Skin epidermis (tissue), 12 donors: ENCODE results near the gene FRMD4B.
A peak's percentile ranks its signal among the peaks of the same experiment; 100 is the strongest.
"Not testable (repeated sequence)": the region's sequence is repeated elsewhere in the genome, so short reads cannot be mapped to it uniquely, and the experiment has no call there.

Experiments used
- H3K27ac ChIP-seq, 21 experiments: fragments of 200-600 bp; sonication (generic) in 11 of 21; one replicate each; pipeline ENCODE4 v1.5.0; 2020; ENCODE audit warnings: mild to moderate bottlenecking in 3 of 21, inconsistent platforms in 2 of 21, moderate library complexity in 2 of 21
- H3K4me3 ChIP-seq, 7 experiments: fragments of 200-600 bp; sonication (generic) in 2 of 7; one replicate each; pipeline ENCODE4 v1.5.0; 2020; ENCODE audit warnings: inconsistent platforms in 2 of 7, mild to moderate bottlenecking in 2 of 7, moderate library complexity in 1 of 7

The FRMD4B gene

DNA sequence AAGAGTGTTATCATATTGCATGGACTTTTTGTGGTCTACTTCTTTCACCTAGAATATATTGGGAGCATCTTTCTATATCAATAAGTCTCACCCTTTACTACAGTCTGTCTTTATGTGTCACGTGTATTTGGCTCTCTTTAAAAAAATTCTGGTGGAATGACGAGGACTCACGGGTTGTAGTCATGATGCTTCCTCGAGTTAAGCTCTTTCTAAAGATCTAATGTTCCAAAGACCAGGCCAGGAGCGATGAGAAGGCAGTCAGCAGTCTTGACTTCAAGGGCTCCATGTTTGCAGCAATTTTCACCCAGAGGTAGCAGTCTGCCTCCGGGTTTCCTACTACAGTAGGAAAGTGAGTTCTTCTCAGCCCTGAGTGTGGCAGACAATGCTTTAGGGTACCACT is 88.9 kb downstream of the FRMD4B start:
- Histone ChIP-seq H3K27ac (no peak overlapping the region), H3K4me3 (no peak overlapping the region)

DNA sequence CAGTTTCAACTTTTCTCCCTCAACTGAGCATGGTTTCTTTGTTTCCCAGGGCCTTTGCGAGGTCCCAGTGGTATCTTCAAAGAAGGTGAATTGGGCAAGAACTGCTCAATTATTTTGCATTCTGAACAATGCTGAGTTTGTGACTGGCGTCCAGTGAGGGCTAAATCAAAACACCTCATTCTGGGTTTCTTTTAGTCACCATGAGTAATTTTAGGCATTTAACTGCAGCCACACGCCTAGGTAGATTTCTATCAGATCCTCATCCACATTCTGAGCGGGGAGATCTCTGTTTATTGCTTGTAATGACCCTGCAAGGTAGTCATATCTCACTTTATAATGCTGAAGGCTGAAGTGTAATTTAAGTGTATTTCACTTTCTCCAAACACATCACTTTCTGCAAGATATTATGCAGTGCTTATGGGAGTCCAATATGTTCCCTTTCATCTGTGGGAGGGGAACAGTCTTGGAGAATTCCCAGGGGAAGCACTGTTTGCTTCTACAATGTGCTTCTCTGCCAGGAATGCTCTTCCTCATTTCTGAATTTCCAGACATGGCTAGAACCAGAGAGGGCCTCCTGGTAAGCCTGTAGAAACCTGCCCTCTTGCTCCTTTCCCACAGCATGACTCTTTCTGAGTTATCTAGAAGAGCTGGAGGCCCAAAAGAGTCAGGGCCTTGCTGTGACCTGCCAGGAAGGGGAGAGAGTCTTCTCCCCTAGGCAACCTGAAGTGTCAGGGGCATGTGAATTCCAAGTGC is 91.7 kb downstream of the FRMD4B start:
- no peak overlapping the region for H3K4me3 ChIP-seq
- H3K27ac ChIP-seq = peak overlapping the region in 15 of 21 experiments; percentile 3 to 68 (median 31)

DNA sequence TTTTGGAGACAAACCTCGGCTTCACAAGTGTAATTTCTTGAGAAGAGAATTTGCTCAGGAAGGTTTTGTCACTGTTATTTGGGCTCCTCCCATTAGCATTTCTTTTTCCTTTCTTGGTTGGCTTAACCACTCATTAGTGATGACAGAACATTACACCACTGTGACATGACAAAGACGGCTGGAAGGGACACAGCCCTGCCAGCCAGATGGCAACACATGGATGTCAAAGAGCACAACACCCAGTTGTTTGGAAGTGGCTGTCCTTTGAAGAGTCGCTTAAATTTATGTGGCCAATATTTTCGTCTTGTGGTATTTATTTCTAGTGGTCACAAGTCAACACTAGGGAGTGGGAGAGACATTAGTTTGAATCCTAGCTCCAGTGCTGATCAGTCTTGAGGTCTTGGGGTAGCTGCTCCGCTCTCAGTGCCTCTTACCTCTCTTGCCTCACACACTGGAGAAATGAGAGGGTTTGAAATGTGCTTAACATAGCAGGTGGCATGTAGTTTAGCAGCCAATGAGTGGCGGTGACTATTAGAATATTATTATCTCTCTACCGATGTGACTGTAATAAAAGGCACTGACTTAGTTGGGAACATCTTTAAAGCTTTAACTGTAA is 92.8 kb downstream of the FRMD4B start:
- H3K27ac ChIP-seq = peak overlapping the region in 7 of 21 experiments; percentile 14 to 58 (median 32)

DNA sequence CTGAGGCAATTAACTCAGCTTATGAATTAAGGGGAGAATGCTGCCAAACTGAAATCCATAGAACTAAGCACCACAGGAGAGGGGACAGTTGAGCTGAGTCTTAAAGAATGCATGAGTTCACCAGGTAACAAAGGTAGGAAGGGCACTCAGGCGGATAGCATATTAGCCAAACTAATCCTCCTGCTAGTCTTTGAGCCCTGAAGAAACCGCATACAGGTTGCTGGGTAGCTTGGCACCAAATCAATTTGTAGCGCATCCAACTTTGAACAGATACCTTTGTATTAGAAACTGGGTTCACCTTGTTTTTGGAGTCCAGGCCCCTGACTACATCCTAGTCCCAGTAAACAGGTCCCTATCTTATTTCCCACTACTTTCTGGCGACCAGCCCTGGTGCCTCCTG is 93.7 kb downstream of the FRMD4B start:
- peak overlapping the region in 1 of 21 experiments; percentile 41 for H3K27ac ChIP-seq

More for the DNA sequence above, 92.8 kb downstream of the FRMD4B start:
- H3K4me3 ChIP-seq = no peak overlapping the region

DNA sequence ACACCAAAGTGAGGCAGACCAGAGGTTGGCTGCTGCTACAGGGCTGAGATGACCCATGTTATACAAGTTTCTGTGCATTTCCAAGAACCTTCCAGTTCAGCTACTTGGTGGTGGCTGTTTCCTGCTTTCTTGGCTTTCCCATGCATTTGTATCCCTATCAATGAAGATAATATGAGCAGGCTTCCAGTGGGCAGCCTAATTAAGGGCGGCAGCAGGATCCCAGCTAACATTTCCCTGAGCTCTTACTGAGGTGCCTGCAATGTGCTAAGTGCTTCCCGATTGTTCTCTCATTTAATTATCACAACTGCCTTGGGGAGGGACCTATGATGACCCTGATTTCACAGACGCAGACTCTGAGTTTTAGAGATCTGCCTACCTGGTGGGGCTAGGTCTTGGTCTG is 95.5 kb downstream of the FRMD4B start:
- no peak overlapping the region for H3K27ac ChIP-seq
- H3K4me3 ChIP-seq = no peak overlapping the region

More for the DNA sequence above, 93.7 kb downstream of the FRMD4B start:
- H3K4me3 ChIP-seq = no peak overlapping the region

DNA sequence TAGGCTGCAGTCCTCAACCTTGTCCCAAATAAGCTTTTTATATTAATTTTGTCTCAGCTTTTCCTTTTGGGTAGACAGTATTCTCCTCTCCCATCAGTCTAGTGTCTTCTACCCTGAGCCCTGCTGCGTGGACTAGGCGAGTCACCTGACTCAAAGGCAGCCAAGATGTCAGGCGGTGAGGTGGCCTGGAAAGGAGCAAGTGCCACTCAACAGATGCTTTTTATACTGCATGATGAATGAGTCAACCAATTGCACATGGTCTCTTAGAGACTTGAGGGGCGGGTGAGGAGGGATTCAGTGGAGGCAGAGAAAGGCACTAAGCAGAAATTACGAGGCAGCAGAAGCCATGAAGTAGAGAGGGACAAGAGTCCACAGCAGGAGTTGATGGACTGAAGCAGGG is 95.9 kb downstream of the FRMD4B start:
- Histone ChIP-seq H3K4me3 (no peak overlapping the region), H3K27ac (no peak overlapping the region)

DNA sequence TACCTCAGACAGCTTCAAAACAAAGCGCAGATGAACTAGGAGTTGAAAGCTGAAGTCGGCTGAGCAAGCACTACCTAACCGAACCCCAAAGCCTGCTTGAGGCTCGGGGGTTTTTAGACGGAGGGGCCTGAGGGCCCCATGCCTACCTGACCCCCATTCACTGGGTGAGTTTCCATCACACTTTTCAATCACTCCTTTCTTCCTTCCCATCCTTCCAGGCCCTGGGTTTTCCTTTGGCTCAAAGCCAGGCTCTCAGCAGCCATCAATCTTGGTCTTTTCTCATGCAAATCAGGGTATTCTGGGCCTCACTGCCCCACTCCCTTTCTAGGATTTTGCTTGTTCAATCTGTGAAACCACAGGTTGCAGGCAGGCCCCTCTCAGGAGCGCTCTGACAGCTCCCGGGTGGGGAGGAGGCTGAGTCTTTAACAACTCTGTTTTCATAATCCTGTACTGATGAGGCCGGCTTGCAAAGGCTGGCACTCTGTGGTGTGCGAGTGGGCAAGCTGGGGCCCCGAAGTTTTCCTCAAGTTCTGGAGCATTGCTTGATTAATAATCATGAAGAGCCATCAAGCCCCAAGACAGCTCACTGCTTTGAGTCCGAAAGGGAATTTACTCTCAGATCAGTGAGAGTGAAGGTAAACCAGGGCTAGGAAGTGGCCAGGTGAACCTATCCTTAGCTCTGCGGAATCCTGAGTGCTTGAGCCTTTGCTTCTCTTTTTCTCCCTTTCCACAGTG is 97.6 kb downstream of the FRMD4B start:
- H3K4me3 ChIP-seq = no peak overlapping the region
- peak overlapping the region in 7 of 21 experiments; percentile 4 to 44 (median 30) for H3K27ac ChIP-seq

DNA sequence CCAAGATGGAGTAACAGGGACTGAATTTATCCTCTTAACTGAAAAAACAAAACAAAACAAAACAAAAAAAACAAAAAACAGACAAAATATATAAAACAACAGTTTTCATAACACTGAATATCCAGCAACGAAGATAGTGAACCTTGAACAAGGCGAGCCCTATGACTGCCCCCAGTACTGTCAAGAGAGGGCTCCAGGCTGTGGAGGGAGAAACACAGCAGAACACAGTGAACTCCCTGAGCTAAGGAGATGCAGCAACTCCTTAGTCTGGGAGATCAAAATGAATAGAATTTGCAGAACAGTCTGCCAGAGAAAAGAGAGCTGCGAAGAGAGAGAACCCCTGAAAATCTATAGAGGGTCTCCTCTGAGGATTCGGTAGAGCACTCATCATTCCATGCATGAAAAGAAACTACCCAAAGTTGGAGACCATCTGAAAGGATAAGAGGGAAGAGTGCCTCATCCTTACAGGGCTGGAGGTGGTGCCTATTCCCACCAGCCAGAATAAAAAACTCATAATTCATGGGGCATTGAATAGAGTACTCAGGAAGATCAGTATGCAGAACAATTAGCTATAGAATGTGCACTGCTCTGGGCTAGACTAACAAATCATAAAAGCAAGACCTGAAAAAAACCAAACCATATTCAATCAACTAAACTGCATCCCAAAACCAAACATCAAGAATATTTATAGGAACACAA is 101.8 kb downstream of the FRMD4B start:
- no peak overlapping the region for H3K4me3 ChIP-seq
- no peak overlapping the region for H3K27ac ChIP-seq

DNA sequence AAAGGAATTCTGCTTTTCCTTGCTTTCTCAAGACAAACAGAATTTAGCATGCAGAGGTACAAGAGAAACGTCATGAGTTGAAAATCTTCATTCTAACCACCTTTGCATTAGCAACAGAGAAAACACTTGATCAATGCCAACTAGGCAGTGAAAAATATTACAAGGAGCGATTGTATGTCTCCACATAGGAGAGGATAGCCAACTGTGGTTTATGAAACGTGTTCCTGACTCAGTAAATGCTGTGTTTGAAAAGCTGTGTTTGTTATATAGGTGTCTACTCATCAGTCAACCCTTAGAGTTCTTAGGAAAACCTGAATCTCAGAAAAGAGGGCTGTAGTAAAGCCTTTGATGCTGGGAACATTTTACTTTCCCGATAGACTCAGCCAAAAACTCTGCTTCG is 102.4 kb downstream of the FRMD4B start:
- no peak overlapping the region for H3K27ac ChIP-seq

DNA sequence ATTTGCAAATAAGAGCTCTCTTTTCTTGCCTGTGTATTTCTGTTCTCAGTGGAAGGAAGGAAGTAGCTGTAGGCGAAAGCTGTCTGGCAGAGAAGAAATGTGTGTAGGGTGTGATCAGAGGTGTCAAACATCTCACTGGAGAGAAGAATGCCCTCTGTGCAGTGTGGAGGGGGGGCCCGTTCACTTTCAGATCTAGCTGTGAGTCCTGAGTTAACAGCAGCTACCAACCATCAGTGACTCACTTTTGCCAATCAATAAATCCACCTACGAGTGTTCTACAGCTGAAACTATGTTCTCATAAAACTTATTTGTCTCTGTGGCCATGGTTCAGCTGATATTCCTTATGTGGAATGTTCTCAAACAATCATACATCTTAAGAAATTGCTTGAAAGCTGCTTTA is 103.7 kb downstream of the FRMD4B start:
- peak overlapping the region in 1 of 21 experiments; percentile 54 for H3K27ac ChIP-seq
- no peak overlapping the region for H3K4me3 ChIP-seq

More for the DNA sequence above, 102.4 kb downstream of the FRMD4B start:
- H3K4me3 ChIP-seq = no peak overlapping the region

DNA sequence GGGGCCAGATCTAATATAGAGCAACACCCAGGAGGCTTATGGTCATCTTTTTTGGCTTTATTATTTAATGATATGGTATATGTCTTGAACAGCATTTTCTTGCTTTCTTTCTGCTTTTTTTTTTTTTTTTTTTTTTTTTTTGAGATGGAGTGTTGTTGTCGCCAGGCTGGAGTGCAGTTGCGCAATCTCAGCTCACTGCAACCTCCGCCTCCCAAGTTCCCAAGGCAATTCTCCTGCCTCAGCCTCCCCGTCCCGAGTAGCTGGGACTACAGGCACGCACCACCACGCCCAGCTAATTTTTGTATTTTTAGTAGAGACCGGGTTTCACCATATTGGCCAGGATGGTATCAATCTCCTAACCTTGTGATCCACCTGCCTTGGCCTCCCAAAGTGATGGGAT is 108.5 kb downstream of the FRMD4B start:
- H3K4me3 ChIP-seq = not testable (repeated sequence)

DNA sequence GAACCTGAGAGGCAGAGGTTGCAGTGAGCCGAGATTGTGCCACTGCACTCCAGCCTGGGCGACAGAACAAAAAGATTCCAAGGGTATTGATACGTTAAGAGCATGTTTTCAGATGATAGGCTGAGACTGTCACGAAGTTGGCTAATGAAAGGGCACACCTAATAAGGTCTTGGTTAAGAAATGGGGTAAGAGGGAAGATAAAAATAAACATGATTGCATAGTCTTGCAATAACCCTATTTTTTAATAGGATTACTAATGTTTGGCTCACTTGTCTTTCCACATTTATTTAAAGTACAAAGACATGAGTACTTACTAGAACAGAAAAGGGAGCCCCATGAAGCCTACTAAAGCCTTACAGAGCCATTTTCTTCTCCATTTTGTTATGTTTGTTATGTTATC is 109.0 kb downstream of the FRMD4B start:
- peak overlapping the region in 1 of 21 experiments; percentile 10 for H3K27ac ChIP-seq
- no peak overlapping the region for H3K4me3 ChIP-seq

More for the DNA sequence above, 108.5 kb downstream of the FRMD4B start:
- H3K27ac ChIP-seq = peak overlapping the region in 1 of 21 experiments; percentile 10

DNA sequence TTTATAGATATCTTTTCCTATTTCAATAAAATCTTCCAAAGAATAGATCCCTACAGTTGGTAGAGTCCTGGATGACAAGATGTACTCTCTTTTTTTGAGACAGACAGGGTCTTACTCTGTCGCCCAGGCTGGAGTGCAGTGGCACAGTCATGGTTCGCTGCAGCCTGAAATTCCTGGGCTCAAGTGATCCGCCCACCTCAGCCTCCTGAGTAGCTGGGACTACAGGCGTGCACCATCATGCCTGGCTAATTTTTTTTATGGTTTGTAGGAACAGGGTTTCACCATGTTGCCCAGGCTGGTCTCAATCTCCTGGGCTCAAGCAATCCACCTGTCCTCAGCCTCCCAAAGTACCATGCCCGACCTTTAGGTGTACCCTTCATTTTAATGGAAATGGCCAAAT is 109.7 kb downstream of the FRMD4B start:
- H3K27ac ChIP-seq, H3K4me3 ChIP-seq: not testable (repeated sequence)

DNA sequence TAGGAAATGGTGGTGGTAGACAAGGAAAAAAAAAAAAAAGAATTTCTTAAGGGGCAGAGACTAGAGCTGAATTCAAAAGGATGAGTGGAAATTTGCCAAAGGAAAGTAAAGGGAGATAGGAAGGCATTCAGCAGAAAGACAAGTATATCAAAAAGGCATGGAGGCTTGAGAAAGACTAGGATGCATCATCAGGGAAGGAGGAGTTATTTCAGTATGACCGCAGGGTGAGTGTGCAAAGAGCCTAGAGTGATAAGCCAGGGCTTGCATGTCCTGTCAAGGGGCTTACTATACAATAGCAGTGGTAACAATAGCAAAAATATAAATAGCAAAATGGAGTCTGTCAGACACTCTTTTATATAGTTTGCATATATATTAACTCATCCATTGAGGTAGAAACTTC is 112.0 kb downstream of the FRMD4B start:
- Histone ChIP-seq H3K4me3 (no peak overlapping the region), H3K27ac (no peak overlapping the region)

DNA sequence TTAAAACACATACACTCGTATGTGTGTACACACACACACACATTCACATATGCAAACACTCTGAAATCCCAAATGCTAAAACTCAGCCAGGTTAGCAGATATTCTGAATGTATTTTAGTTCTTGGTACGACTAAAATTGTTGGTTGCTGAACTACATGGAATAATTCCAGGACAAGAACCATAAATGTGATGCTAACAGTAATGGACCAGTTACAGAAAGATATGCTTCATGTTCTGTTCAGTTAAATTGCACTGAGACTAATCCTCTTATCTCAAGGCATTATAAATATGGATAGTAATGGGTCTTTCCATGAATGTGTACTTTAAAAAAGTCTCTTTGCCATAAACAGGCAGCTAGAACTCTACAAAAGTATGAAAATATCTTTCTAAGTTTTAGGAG is 113.3 kb downstream of the FRMD4B start:
- Histone ChIP-seq H3K27ac (no peak overlapping the region), H3K4me3 (no peak overlapping the region)

DNA sequence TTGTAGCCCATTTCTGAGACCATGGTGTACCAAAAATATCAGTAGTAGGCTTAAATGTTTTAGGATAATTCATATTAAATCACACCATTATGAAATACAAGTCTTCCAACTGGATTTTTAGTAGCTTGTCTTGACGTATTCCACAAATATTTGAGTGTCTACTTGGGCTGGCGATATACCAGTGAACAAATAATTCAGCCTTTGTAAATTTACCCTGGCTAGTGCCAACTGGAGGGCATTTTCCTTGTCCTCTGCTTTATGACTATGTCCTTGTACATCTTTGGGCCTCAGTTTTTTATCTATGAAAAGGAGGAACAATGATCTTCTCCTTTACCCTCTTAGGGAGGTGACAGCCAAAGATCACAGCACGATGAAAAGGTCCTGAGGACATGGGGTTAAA is 114.8 kb downstream of the FRMD4B start:
- Histone ChIP-seq H3K27ac (no peak overlapping the region), H3K4me3 (no peak overlapping the region)

DNA sequence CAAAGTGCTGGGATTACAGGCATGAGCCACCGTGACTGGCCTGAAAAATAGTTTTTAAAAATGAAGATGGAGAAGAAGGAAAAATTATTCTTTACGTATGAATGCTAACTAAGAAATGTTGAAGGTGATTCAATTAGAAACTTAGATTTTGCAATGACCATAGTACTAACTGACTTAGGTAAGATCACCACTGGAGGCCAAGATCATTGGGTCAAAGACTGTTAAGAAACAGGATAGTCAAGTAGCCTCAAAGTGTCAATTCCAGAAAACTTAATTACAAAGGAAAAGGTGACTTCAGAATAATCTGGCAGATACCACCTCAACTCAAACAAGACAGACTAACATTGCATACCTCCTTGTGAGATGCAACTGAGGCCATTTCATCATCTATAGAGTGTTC is 119.3 kb downstream of the FRMD4B start:
- Histone ChIP-seq H3K4me3 (no peak overlapping the region), H3K27ac (no peak overlapping the region)

DNA sequence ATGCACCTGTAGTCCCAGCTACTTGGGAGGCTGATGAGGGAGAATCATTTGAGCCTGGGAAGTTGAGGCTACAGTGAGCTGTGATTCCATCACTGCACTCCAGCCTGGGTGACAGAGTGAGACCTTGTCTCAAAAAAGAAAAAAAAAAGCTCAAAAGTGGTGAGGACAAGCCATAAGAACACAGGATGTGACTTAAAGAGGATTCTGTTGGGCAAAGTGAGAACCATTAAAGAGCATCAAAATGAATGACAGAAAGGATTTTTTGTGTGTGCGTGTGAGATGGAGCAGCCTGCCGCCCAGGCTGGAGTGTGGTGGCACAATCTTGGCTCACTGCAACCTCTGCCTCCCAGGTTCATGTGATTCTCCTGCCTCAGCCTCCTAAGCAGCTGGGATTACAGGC is 119.8 kb downstream of the FRMD4B start:
- not testable (repeated sequence) for H3K4me3 ChIP-seq, H3K27ac ChIP-seq

DNA sequence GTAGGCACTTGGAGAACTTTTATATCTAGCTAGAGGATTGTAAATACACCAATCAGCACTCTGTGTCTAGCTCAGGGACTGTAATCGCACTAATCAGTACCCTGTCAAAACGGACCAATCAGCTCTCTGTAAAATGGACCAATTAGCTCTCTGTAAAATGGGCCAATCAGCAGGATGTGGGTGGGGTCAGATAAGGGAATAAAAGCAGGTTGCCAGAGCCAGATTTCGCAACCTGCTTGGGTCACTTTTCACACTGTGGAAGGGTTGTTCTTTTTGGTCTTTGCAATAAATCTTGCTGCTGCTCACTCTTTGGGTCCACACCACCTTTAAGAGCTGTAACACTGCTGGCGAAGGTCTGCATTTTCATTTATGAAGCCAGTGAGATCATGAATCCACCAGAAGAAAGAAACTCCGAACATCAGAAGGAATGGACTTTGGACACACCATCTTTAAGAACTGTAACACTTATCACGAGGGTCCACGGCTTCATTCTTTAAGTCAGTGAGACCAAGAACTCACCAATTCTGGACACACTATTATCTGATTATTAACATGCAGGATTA is 125.0 kb downstream of the FRMD4B start:
- not testable (repeated sequence) for H3K27ac ChIP-seq, H3K4me3 ChIP-seq
